ENCODE results near the gene GDI1. TPM values are rescaled to one million over a fixed set of nuclear protein-coding genes. Genes with fewer than 3 reads are reported as not detected.

Gene GDI1
- total RNA-seq, 1 donor from 2014 or later = 143 TPM

- no peaks in the 10 kb centered on the region for H3K27me3 Mint-ChIP-seq (ENCODE audit: low read depth, unreplicated experiment)
- Histone ChIP-seq H2AFZ (ENCODE audit: low read depth, low read length) (no peak overlapping the region), H3K4me3 (ENCODE audit: insufficient read depth, low read depth, low read length) (peak overlapping the region; percentile 51), H3K9ac (ENCODE audit: low read length) (peak overlapping the region; percentile 68), H3K4me1 (ENCODE audit: insufficient read depth, low read length) (peaks cover 18% of the 10 kb centered on the region), H3K79me2 (ENCODE audit: insufficient read depth, low read length) (peaks cover 34% of the 10 kb centered on the region), H4K20me1 (ENCODE audit: insufficient read depth, low read length) (no peaks in the 10 kb centered on the region), H3K36me3 (ENCODE audit: insufficient read depth, low read length) (no peaks in the 10 kb centered on the region), H3K4me2 (ENCODE audit: low read length) (peak overlapping the region; percentile 82), H3K27ac (ENCODE audit: low read depth, low read length) (no peak overlapping the region), H3K9me3 (ENCODE audit: insufficient read depth, low read depth, low read length) (no peaks in the 10 kb centered on the region), H3K27me3 (ENCODE audit: insufficient read depth, low read length) (no peaks in the 10 kb centered on the region)
- no peaks in the 10 kb centered on the region for H3K9me3 Mint-ChIP-seq (ENCODE audit: unreplicated experiment)
- no peak for DNase-seq (ENCODE audit: low read depth)
- H3K4me1 Mint-ChIP-seq (ENCODE audit: low read depth, unreplicated experiment) = no peaks in the 10 kb centered on the region
- H3K4me3 Mint-ChIP-seq (ENCODE audit: unreplicated experiment) = no peak overlapping the region
- TF ChIP-seq EZH2 (IDR thresholded peaks at IDR 0.05; ENCODE audit: insufficient read depth, low read length) (no peak), CTCF (IDR thresholded peaks at IDR 0.05; ENCODE audit: insufficient read depth, low read depth, low read length) (no peak)
- H3K27ac Mint-ChIP-seq (ENCODE audit: unreplicated experiment) = no peak overlapping the region
- FAIRE-seq = no peak
- peaks cover 4% of the 10 kb centered on the region for H3K36me3 Mint-ChIP-seq (ENCODE audit: low read depth, unreplicated experiment)
These were observed 49.1 kb downstream of the GDI1 start for GRCh38 chrX:154486052-154486395.

GRCh38 chrX:154486396-154487207 is 49.6 kb downstream of the GDI1 start, which contains the start of gene UBL4A:
Gene UBL4A (minus strand): TSS chrX:154486615. CDS start chrX:154486584, 31 bp downstream.
- peak within 1 kb of the TSS; percentile 19 for H3K27ac ChIP-seq (ENCODE audit: low read depth, low read length)
- no peak for FAIRE-seq
- Mint-ChIP-seq H3K27ac (ENCODE audit: unreplicated experiment) (peak within 1 kb of the TSS; percentile 58), H3K27me3 (ENCODE audit: low read depth, unreplicated experiment) (no peaks in the 10 kb centered on the region), H3K4me3 (ENCODE audit: unreplicated experiment) (peak within 1 kb of the TSS; percentile 77), H3K4me1 (ENCODE audit: low read depth, unreplicated experiment) (no peaks in the 10 kb centered on the region), H3K9me3 (ENCODE audit: unreplicated experiment) (no peaks in the 10 kb centered on the region), H3K36me3 (ENCODE audit: low read depth, unreplicated experiment) (peaks cover 4% of the 10 kb centered on the region)
- H3K79me2 ChIP-seq (ENCODE audit: insufficient read depth, low read length) = peaks cover 34% of the 10 kb centered on the region
- peak within 1 kb of the TSS; percentile 82 for H3K4me2 ChIP-seq (ENCODE audit: low read length)
- H2AFZ ChIP-seq (ENCODE audit: low read depth, low read length) = no peak within 1 kb of the TSS
- peak within 1 kb of the TSS; percentile 51 for H3K4me3 ChIP-seq (ENCODE audit: insufficient read depth, low read depth, low read length)
- no peaks in the 10 kb centered on the region for H3K36me3 ChIP-seq (ENCODE audit: insufficient read depth, low read length)
- H3K9me3 ChIP-seq (ENCODE audit: insufficient read depth, low read depth, low read length) = no peaks in the 10 kb centered on the region
- H3K27me3 ChIP-seq (ENCODE audit: insufficient read depth, low read length) = no peaks in the 10 kb centered on the region
- H3K9ac ChIP-seq (ENCODE audit: low read length) = peak within 1 kb of the TSS; percentile 68
- no peak for TF ChIP-seq EZH2 (IDR thresholded peaks at IDR 0.05; ENCODE audit: insufficient read depth, low read length)
- no peak for TF ChIP-seq CTCF (IDR thresholded peaks at IDR 0.05; ENCODE audit: insufficient read depth, low read depth, low read length)
- DNase-seq (ENCODE audit: low read depth) = peak; percentile 36
- peaks cover 18% of the 10 kb centered on the region for H3K4me1 ChIP-seq (ENCODE audit: insufficient read depth, low read length)
- H4K20me1 ChIP-seq (ENCODE audit: insufficient read depth, low read length) = no peaks in the 10 kb centered on the region

Data from astrocyte (in vitro differentiated cells and primary cell).